Suprapubic skin (tissue), 4 donors: ENCODE results near the gene PTK6. TPM values are rescaled to one million over a fixed set of nuclear protein-coding genes. Genes with fewer than 3 reads are reported as not detected.

Experiments
- DNase-seq, 2 donors: peaks; one replicate each; pipeline ENCODE4 v3.0.0-alpha.2; 2019; ENCODE audit warnings: low spot score in 2 of 2
- H3K27ac ChIP-seq: fragments of 200-600 bp; sonication (generic); one replicate; pipeline ENCODE4 v1.5.1; 2019
- H3K27me3 ChIP-seq: fragments of 200-600 bp; sonication (generic); one replicate; pipeline ENCODE4 v1.5.1; 2019
- H3K36me3 ChIP-seq: fragments of 200-600 bp; sonication (generic); one replicate; pipeline ENCODE4 v1.5.1; 2019
- H3K4me1 ChIP-seq: fragments of 200-600 bp; sonication (generic); one replicate; pipeline ENCODE4 v1.5.1; 2019
- H3K4me3 ChIP-seq: fragments of 200-600 bp; sonication (generic); one replicate; pipeline ENCODE4 v1.5.1; 2019; ENCODE audit warnings: mild to moderate bottlenecking
- H3K9me3 ChIP-seq: fragments of 200-600 bp; sonication (generic); one replicate; pipeline ENCODE4 v1.5.1; 2019
- EP300 ChIP-seq: sonication (generic); formaldehyde crosslinking; IDR thresholded peaks from one replicate; pipeline ENCODE4 v1.6.1; 2017; ENCODE audit warnings: antibody characterized with exemption
- POLR2A ChIP-seq, 2 donors: fragments of 450-650 bp; IDR thresholded peaks; one replicate each; pipeline ENCODE4 v1.6.1; 2017; ENCODE audit warnings: antibody characterized with exemption in 2 of 2, mild to moderate bottlenecking in 2 of 2, moderate library complexity in 2 of 2
- POLR2AphosphoS5 ChIP-seq, 3 donors: sonication (generic); formaldehyde crosslinking; IDR thresholded peaks; one replicate each; pipeline ENCODE4 v1.6.1; 2017; ENCODE audit warnings: antibody characterized with exemption in 3 of 3
- WGBS: methylation state at CpG from one replicate; pipeline ENCODE4 v1.1.5; 2018; 5-methylcytosine and 5-hydroxymethylcytosine counted together
- total RNA-seq, 4 donors: library from RNA; depleted of rRNA; stranded (reverse); fragments of >200 nt; gene quantifications; one replicate each; pipeline ENCODE4 v1.1.0, GENCODE V29; 2016
- TF ChIP-seq, protein P1 (sequence below), 2 donors: fragments of 200-600 bp in 1 of 2; fragments of 450-650 bp in 1 of 2; sonication (generic) in 1 of 2; IDR thresholded peaks; one replicate each; pipeline ENCODE4 v1.5.1; 2016 to 2019; ENCODE audit warnings: antibody characterized with exemption in 2 of 2, mild to moderate bottlenecking in 1 of 2, moderate library complexity in 1 of 2

The PTK6 gene
- total RNA-seq, 4 donors from 2014 or later: 58.0 to 70.6 (median 65.6) TPM

DNA sequence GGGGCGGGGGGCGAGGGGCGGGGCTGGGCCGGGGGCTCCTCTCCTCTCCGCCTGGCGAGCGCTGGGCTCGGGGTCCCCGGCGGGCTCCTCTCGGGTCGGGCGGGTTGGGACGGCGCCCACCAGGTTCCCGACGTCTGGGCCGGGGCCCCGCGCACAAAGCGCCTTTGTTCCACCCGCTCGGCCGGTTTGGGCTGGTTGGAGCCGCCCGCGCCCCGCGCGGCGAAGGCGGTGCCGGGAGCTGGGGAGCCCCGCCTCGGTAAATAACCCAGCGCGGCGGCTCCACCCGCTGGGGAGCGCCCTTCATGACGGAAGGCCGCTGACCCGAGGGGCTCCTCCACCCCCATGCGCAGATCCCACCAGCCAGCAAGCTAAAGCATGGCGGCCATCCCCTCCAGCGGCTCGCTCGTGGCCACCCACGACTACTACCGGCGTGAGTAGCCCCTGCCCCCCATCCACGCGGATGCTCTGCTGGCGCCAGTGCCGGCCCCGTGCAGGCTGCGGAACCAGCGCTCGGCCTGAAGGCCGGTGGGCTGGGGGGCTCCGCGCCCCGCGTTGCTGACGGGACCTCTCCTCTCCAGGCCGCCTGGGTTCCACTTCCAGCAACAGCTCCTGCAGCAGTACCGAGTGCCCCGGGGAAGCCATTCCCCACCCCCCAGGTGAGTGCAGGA is 16.1 kb downstream of the PTK6 start:
- DNase-seq: peak; percentile 84 to 89
- Histone ChIP-seq H3K4me1 (peaks cover 32% of the 10 kb centered on the region), H3K27ac (peak overlapping the region; percentile 98), H3K36me3 (peaks cover 18% of the 10 kb centered on the region), H3K4me3 (peak overlapping the region; percentile 75), H3K9me3 (no peaks in the 10 kb centered on the region), H3K27me3 (no peaks in the 10 kb centered on the region)
- TF ChIP-seq EP300 (no peak), POLR2AphosphoS5 (IDR thresholded peaks at IDR 0.05) (peak in 1 of 3 donors; percentile 12)
- WGBS: under 1% methylated on average over 17 of the region's 68 CpGs

DNA sequence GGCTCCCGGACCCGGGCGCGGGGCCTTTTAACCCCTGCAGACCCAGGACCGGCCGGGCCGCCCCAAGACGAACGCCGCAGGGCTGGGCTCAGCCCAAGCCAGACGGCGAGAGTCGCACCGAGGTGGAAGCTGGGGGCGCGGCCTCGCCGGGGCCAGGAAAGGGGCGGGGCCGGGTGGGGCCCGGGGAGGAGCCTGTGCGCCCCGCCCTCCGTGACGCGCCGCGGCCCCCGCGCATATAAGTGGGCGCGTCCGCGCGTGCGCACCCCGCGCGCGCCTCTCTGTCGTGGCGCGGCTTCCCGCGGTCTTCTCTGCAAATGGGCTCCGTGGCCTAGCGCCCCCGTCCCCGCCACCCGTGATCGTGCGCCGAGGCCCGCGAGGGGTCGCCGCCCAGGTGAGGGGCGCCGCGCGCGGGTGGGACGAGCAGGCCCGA is 16.7 kb downstream of the PTK6 start, which contains the start of gene PPDPF:
TSS of gene PPDPF (plus strand) at position 262 of the 430 bp plus-strand sequence. CDS start 544 bp downstream, outside the sequence.
- Histone ChIP-seq H3K27ac (peak within 1 kb of the TSS; percentile 98), H3K9me3 (no peaks in the 10 kb centered on the region), H3K27me3 (no peaks in the 10 kb centered on the region), H3K4me3 (peak within 1 kb of the TSS; percentile 75), H3K36me3 (peaks cover 18% of the 10 kb centered on the region), H3K4me1 (peaks cover 32% of the 10 kb centered on the region)
- WGBS: 0% methylated on average over 18 of the region's 64 CpGs
- DNase-seq: peak; percentile 89 to 92
- TF ChIP-seq POLR2A (IDR thresholded peaks at IDR 0.05): peak; percentile 70 to 86
- TF ChIP-seq, protein P1, sequence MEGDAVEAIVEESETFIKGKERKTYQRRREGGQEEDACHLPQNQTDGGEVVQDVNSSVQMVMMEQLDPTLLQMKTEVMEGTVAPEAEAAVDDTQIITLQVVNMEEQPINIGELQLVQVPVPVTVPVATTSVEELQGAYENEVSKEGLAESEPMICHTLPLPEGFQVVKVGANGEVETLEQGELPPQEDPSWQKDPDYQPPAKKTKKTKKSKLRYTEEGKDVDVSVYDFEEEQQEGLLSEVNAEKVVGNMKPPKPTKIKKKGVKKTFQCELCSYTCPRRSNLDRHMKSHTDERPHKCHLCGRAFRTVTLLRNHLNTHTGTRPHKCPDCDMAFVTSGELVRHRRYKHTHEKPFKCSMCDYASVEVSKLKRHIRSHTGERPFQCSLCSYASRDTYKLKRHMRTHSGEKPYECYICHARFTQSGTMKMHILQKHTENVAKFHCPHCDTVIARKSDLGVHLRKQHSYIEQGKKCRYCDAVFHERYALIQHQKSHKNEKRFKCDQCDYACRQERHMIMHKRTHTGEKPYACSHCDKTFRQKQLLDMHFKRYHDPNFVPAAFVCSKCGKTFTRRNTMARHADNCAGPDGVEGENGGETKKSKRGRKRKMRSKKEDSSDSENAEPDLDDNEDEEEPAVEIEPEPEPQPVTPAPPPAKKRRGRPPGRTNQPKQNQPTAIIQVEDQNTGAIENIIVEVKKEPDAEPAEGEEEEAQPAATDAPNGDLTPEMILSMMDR (IDR thresholded peaks at IDR 0.05): no peak
- TF ChIP-seq POLR2AphosphoS5 (IDR thresholded peaks at IDR 0.05): peak; percentile 56 to 81 (median 80)
- no peak for TF ChIP-seq EP300

- H3K9me3 ChIP-seq: no peaks in the 10 kb centered on the region
- no peaks in the 10 kb centered on the region for H3K27me3 ChIP-seq
- peaks cover 18% of the 10 kb centered on the region for H3K36me3 ChIP-seq
- TF ChIP-seq, protein P1 (IDR thresholded peaks at IDR 0.05): peak in 1 of 2 donors; percentile 25
- TF ChIP-seq POLR2A (IDR thresholded peaks at IDR 0.05): no peak
- H3K4me3 ChIP-seq: peak overlapping the region; percentile 75
- peak; percentile 82 to 83 for DNase-seq
- peaks cover 32% of the 10 kb centered on the region for H3K4me1 ChIP-seq
- peak overlapping the region; percentile 98 for H3K27ac ChIP-seq
- 0% methylated on average over 13 of the region's 72 CpGs for WGBS
These were observed 17.3 kb downstream of the PTK6 start for GRCh38 chr20:63519668-63520503.

- Histone ChIP-seq H3K4me1 (peaks cover 32% of the 10 kb centered on the region), H3K4me3 (peak overlapping the region; percentile 75), H3K9me3 (no peaks in the 10 kb centered on the region), H3K27me3 (no peaks in the 10 kb centered on the region), H3K27ac (no peak overlapping the region), H3K36me3 (peaks cover 18% of the 10 kb centered on the region)
- 83% methylated on average over 25 of the region's 32 CpGs for WGBS
- TF ChIP-seq POLR2AphosphoS5 (IDR thresholded peaks at IDR 0.05): no peak
- no peak for TF ChIP-seq EP300
- TF ChIP-seq POLR2A (IDR thresholded peaks at IDR 0.05): no peak
- TF ChIP-seq, protein P1 (IDR thresholded peaks at IDR 0.05): no peak
- DNase-seq: peak; percentile 59 to 79
These were observed 18.1 kb downstream of the PTK6 start for GRCh38 chr20:63518946-63519667.

GRCh38 chr20:63518351-63518861 is 18.8 kb downstream of the PTK6 start:
- Histone ChIP-seq H3K36me3 (peaks cover 16% of the 10 kb centered on the region), H3K27me3 (no peaks in the 10 kb centered on the region), H3K9me3 (no peaks in the 10 kb centered on the region), H3K4me3 (no peak overlapping the region), H3K4me1 (peaks cover 32% of the 10 kb centered on the region), H3K27ac (no peak overlapping the region)
- WGBS: 93% methylated on average over 6 of the region's 20 CpGs
- DNase-seq: peak; percentile 61 to 80
- TF ChIP-seq EP300 (no peak), POLR2AphosphoS5 (IDR thresholded peaks at IDR 0.05) (no peak), POLR2A (IDR thresholded peaks at IDR 0.05) (no peak)
- TF ChIP-seq, protein P1 (IDR thresholded peaks at IDR 0.05): no peak
